Esophagus muscularis mucosa (tissue), 3 donors: Measurements from ENCODE around the gene TAOK1.

Experiments
- POLR2A ChIP-seq: fragments of 450-650 bp; IDR thresholded peaks from one replicate; pipeline ENCODE4 v1.6.1; 2017; ENCODE audit warnings: antibody characterized with exemption, moderate library complexity, mild to moderate bottlenecking, low read depth
- TF ChIP-seq, protein P1 (sequence below), 3 experiments: fragments of 200-600 bp in 2 of 3; fragments of 450-650 bp in 1 of 3; sonication (generic) in 2 of 3; IDR thresholded peaks; one replicate each; pipeline ENCODE4 v1.5.1; 2017 to 2019; ENCODE audit warnings: antibody characterized with exemption in 3 of 3, mild to moderate bottlenecking in 2 of 3, moderate library complexity in 1 of 3

DNA sequence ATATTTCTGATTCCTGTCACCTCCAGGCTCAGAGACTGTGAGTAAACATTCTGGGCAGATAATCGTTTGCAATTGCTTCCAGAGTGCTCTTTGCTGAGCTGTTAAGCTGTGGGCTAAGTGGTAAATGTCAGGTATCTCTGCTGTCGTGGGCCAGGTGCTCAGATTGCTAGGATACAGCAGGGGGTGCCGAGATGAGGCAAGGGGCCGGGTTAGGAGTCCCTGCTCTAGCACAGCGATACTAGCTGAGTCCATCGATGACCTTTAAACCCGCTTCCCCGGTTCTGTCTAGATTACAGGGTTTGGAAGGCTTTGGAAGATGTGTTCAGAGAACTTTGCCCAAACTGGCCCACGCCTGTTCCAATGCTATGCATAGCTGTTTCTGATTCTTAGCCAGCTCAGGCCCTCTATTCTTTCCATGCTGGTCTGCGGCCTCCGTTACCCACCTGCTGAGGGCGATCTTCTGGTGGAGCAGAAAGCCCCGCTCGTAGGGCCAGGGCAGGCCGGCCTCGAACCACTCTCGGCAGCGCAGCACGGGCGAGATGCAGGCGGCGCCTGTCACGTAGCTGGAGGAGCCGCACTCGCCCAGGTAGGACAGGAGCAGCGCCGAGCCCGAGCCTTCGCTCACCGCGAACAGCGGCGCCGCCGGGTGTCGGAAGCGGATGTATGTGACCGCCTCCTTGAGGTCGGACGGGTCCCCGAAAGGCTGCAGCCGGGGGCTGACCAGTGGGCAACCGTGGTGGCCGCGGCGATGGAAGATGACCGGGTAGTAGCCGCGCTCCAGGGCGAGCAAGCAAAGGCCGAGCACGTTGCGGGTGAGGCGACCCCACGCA lies 175.7 kb downstream of the TAOK1 start:
- TF ChIP-seq, protein P1, sequence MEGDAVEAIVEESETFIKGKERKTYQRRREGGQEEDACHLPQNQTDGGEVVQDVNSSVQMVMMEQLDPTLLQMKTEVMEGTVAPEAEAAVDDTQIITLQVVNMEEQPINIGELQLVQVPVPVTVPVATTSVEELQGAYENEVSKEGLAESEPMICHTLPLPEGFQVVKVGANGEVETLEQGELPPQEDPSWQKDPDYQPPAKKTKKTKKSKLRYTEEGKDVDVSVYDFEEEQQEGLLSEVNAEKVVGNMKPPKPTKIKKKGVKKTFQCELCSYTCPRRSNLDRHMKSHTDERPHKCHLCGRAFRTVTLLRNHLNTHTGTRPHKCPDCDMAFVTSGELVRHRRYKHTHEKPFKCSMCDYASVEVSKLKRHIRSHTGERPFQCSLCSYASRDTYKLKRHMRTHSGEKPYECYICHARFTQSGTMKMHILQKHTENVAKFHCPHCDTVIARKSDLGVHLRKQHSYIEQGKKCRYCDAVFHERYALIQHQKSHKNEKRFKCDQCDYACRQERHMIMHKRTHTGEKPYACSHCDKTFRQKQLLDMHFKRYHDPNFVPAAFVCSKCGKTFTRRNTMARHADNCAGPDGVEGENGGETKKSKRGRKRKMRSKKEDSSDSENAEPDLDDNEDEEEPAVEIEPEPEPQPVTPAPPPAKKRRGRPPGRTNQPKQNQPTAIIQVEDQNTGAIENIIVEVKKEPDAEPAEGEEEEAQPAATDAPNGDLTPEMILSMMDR (IDR thresholded peaks at IDR 0.05): peak in 1 of 3 experiments; percentile 4
- no peak for TF ChIP-seq POLR2A
